GM19395 (cell line): ENCODE results near the gene TBXT.
A peak's percentile ranks its signal among the peaks of the same experiment; 100 is the strongest.
"Not testable (repeated sequence)": the region's sequence is repeated elsewhere in the genome, so short reads cannot be mapped to it uniquely, and the experiment has no call there.

Experiments
- ATAC-seq: cut with Tn5 transposase; IDR thresholded peaks from one replicate; pipeline ENCODE4 v1.9.1; 2021; ENCODE audit warnings: mild to moderate bottlenecking, moderate library complexity; ENCODE audit not compliant: unreplicated experiment

The TBXT gene

DNA sequence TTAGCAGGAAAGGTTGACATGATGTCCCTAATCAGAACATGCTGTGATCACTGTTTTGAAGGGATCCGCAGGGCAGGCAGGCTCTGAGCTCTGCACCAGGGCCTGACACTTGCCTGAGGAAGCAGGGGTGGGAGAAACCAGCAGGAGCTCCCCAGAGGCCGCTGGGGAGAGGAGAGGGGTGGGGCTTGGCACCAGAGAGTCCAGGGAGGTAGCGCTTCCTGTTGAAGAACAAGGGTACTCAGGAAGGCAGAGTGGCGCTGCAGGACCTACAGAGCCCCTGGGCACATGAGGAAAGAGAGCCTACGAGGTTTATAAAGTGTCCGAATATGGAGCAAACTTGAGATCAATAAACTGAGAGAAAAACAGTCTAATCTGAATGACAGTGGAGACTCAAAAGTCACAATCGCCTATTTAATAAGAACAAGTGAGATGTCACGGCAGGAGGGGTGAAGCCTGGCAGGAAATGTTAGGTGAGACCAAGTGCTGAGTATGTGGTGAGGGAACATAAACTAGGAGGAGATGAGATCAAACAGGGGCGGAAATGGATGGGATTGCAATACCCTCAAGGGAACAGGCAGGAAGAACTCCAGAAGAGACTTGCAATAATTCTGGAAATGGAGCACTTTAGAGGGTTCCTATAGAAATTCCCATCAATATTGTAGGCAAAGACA lies 5.8 kb upstream of the TBXT start:
- ATAC-seq: no peak

DNA sequence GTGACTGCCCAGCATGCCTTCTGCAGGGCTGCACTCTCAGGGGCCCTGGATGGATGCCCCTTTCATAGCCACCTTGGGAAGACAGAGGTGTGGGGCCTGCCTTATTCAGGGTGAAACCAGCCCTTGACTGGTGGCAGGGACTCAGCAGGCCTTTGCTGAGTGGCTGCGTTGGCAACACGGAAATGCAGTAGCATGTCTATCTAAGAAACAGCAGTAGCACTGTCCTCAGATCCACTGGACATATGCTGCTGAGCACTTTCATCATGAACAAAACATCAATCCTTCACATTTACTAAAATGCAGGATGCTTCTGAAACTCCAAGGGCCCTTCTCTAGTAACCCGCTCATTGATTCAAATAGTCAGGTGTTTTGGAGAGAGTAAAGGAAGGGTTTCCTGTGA lies 4.9 kb upstream of the TBXT start:
- no peak for ATAC-seq

DNA sequence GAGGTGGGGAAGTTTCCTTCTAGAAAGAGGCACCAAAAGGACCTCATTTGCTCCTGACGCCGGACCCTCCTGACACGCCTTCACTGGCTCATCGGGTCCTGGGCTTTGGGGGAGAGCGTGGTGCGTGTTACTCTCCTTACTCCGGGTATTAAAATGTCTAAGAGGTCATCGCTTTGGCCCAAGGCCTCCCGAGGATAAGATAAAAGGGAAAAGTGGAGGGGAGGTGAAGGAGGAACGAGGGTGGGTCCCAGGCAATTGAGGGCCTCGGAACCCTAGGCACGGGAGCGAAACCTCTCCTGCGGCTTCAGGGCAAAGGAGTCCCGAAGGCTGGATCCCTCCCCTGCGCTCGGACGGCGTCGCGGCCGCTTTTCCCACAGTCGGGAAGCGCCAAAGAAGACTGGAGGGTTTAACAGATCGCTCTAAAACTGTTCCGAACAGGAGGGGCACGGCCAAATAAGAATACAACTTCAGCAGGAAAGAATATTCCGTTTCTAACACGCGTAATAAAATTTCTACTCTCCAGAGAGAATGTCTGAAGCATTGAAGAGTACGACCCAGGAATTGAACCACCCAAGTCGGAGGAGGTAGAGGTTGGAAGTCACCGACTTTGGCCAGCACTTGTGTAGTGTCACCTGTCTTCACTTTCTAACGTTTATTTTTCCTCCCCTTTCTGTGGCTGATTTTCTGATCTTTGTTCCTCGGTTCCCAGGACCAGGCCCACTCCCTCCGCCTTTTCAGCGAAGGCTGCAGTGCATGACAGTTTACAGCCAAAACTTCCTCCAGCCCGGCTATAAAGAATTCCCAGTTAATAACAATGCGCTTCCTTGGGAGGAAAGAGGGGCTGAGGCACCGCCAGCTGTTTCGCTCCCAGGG lies 2.1 kb upstream of the TBXT start:
- no peak for ATAC-seq

DNA sequence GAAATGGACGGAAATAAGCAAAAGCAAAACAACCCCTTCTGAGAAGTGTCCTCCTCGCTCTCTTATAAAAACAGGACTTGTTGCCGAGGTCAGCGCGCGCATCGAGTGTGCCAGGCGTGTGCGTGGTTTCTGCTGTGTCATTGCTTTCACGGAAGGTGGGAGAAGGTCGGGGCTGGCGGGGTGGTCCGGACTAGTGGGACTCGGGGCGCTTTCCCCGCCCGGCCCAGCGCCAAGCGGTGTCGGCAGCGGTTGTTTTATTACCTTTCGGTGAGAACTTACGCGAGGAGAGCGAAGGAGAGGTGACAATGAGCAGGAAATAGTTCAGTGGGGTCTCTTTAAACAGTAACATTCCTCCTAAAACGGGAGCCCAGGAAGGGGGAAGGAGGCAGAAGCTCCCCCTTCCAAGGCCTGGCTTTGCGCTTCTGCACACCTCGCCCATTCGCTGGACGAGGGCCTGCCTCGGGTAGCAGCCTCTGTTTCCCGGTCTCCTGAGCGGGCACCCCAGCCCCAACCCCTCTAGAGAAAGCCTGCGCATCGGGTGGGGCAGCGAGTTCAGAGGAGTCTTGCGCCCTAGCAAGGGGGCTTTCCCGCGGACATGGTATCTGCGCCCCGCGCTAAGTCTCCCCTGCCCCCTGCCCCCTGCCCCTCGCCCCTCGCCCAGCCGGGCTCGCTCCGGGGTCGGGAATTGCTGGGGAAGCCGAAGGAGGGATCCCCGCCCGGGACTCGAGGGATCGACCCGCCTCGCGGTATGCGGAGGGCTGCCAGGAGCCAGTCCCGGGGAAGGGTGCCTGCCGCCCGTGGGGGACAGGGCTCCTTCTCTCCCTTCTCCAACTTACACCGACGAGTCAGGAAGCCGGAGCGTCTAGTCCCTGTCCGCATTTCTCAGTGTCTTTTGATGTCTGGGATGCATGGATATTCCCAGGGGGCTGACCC lies 1.2 kb upstream of the TBXT start:
- ATAC-seq: no peak

DNA sequence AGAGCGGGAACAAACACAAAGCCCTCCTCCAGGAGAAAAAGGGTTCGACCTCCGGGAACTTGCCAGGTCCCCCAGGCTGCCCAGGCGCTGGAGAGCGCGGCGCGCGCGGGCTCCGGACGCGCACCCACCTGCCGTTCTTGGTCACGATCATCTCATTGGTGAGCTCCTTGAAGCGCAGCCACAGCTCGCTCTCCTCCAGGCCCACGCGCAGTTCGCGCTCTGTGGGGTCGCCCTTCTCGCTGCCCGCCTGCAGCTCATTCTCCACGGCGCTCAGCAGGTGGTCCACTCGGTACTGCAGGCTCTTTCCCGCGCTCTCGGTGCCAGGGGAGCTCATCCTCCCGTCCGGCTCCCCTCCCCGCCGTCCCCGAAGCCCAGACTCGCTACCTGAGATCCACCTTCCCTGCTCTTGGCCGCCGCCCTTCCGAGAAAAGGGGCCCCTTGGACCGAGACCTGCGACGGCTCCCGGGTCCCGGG lies 356 bp downstream of the TBXT start:
- no peak for ATAC-seq

DNA sequence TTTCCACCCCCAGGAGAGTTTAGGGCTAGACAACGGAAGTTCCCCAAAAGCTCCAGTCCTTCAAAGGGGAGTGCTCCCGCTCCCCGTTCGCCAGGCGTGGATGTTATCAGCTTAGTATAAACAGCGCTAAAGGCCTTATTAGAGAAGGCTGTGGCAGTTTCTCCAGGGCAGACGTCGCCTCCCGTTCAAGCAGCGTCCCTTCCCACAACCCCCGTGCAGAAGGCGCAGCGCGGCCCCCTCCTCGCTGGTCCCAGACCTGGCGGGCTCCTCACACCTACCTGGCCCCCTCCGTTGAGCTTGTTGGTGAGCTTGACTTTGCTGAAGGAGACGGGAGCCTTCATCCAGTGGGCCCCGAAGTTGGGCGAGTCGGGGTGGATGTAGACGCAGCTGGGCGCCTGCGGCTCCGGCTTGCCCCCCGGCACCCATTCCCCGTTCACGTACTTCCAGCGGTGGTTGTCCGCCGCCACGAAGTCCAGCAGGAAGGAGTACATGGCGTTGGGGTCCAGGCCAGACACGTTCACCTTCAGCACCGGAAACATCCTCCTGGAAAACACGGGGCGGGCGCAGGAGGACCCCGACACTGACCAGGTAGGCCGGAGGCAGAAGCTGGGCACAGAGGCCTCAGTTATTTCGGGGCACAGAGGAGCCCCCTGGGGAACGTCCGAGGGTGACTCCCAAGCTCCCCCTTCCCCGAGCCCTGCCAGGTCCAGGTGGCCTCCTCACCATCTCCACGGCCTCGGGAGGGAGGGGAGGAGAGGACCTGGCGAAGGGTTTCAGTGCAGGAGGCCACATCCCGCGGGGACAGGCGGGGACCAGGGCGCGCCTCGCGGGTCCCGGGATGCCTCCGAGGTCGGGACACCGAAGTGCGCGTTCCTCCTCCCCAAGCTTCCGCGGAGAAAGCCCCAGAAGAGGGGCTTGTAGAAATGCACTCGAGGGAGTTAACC lies 1.1 kb downstream of the TBXT start:
- no peak for ATAC-seq

DNA sequence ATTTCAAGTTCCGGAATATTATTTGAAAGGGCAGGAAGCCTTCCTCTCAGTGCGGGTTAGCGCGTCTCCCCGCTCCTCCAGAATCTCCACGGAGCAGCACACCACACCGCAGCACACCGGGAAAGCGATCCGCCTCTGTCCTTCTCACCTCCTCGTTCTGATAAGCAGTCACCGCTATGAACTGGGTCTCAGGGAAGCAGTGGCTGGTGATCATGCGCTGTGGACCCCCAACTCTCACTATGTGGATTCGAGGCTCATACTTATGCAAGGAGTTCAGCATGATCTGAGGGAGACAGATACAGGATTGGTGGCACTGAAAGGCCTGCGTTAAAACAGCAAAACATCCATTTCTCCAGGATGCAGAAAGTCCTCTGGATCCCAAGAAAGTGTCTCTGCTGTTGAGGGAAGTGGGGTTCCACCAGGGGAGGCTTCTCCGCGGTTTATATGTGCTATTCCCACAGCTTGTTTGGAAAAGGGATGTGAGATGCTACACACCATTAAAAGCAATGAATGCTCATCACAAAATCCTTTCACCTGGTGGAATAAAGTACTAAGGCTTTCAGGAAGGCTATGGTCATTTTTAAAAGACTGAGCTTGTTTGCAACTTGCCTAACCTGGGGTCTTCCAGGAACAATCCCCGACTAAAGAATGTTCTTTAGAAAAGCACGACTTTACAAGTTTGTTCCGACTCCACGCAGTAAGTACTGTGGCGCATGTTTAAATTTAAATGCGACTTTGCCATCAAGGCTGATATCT lies 1.9 kb downstream of the TBXT start:
- no peak for ATAC-seq

DNA sequence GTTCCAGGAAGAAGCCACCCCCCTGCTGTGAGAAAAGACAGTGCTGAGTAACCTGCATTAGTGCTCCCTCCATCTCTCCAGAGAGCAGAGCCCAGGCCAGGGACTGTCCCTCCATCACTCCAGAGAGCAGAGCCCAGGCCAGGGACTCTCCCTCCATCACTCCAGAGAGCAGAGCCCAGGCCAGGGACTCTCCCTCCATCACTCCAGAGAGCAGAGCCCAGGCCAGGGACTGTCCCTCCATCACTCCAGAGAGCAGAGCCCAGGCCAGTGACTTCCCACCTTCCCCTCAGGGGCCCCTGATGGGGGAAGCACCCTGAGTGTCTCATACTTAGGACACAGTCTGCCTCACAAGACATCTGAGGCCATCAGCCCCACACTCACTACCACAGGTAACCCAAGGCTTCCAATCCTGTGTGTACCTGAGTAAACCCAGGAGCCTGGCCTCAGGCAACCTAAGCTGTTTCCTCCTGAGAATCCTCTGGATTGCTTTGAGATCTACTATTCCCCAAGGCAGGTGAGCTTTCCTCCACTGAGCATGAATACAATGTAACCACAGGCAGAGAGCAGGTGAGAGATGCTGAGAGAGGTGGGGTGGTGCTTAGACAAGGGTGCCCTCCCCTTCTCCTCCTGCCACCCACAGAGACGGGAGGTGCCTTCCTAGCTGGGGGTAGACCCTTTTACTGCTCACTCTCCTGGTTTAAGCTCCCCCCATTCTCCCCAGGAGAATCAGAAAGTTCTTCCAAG lies 4.9 kb downstream of the TBXT start:
- peak; percentile 86 for ATAC-seq

DNA sequence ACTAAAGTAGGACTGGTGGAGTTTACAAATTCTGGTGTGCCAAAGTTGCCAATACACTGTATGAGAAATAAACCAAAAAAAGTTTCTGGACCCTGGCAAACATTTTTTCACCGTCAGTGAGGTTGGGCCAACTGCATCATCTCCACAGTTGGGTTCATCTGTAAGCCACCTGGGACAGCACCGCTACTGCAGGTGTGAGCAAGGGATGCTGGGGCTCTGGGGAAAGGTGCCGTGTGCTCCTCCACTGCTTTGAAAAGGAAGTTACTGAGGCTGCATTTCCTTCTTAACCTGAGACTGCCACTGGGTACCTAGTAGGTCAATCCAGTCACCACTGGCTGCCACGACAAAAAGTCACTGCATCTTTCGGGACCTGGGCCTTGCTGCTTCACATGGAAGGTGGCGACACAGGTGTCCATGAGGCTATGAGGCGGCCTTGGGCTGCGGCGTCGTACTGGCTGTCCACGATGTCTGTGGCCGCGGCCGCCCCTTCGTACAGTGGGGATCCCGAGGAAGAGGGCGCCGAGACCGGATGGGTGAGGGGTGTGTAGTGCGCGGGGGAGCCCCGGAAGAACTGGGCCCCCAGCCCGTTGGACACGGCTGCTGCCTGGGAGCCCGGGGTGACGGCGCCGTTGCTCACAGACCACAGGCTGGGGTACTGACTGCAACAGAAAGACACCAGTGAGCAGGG lies 9.6 kb downstream of the TBXT start:
- no peak for ATAC-seq

DNA sequence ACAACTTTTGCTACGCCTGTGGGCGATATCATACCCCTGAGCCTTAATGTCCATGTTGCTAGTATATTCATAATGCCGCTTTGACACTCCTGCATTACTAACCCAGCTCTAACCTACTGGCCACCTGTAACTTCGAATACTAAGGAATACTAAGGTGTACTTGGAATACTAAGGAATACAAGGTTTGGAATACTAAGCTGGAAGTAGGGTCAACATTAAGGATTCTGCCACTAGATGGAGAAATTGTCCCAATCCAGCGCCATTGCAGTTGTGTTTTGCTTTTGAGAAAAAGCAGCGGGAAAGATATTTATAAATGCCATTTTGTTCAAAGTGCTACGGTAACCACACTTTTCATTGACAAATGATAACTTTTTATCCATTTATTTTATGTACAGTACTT lies 10.7 kb downstream of the TBXT start:
- ATAC-seq: no peak

DNA sequence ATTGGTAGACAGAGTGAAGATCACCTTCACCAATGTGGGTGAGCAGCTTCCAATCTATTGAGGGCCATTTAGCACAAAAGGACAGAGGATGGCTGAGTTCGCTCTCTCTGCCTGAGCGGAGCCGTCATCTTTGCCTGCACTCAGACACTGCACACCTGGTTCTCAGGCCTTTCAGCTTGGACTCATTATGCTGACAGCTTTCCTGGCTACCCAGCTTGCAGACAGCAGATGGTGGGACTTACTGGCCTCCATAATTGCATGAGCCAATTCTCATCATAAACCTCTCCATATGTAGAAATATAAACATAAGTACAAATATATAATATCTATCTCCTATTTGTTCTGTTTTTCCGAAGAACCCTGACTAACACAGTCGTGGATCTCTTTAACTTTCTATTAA lies 13.7 kb downstream of the TBXT start:
- no peak for ATAC-seq

DNA sequence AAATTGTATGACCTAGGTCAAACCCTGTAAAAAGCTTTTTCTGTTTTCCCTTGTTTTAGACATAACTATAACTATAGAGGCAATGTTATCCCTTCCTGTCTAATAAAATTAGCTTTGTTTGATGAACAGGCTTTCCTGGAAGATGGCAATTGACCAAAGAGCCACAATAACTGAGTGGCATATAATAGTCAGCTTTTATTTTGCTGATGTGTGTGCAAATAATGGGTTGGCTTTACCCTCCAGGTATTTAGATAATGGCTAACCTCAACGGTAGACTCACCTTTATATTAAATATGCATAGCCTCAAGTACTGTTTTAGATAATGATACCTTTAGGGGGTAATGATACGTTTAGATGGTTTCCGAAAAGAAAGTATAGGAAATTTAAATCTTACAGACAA lies 15.0 kb downstream of the TBXT start:
- ATAC-seq: no peak

DNA sequence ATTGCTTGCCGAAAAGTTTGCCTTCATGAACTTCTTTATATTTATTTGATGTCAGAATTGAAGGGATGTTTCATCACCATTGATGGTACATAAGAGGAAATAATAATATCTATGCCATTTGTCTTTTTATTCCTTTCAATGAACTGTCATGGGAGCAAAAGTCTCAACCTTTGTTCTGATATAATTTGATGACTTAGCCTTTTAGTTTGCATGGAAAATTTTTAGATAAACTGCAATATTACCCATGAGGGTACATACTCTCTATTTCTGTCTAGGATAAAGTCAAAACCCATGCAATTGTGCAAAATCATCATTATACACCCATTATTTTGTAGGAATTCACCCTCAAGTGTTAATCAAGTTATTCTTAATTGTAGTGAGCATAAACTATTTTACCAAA lies 15.9 kb downstream of the TBXT start:
- ATAC-seq: no peak

DNA sequence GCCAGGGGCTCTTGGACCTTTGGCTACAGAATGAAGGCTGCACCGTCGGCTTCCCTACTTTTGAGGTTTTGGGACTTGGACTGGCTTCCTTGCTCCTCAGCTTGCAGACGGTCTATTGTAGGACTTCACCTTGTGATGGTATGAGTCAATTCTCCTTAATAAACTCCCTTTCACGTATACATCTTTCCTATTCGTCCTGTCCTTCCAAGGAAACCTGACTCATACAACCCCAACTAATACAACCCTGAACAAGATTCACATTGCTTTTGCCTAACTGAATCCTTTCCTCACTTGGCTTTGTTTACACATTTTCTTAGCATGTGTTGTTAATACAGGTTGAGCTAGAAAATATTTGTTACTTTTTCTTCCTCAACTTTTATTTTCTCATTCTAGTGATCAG lies 21.9 kb downstream of the TBXT start:
- ATAC-seq: no peak

DNA sequence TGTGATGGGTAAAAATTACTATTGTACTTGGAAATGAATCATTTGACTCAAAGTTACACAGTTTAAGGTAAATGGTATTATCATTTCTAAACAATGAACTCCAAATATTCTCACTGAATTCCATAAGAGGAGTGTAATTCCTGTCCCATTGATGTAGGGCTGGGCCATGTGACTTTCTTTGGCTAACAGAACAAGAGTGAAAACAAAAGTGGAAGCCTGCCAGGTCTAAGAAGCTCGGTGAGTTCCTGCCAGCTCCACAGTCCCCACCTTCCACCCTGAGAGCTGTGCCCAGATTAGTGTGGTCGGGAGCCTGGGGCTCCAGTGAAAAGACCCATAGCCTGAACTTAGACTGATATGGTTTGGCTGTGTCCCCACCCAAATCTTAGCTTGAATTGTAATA lies 24.6 kb downstream of the TBXT start:
- ATAC-seq: no peak

DNA sequence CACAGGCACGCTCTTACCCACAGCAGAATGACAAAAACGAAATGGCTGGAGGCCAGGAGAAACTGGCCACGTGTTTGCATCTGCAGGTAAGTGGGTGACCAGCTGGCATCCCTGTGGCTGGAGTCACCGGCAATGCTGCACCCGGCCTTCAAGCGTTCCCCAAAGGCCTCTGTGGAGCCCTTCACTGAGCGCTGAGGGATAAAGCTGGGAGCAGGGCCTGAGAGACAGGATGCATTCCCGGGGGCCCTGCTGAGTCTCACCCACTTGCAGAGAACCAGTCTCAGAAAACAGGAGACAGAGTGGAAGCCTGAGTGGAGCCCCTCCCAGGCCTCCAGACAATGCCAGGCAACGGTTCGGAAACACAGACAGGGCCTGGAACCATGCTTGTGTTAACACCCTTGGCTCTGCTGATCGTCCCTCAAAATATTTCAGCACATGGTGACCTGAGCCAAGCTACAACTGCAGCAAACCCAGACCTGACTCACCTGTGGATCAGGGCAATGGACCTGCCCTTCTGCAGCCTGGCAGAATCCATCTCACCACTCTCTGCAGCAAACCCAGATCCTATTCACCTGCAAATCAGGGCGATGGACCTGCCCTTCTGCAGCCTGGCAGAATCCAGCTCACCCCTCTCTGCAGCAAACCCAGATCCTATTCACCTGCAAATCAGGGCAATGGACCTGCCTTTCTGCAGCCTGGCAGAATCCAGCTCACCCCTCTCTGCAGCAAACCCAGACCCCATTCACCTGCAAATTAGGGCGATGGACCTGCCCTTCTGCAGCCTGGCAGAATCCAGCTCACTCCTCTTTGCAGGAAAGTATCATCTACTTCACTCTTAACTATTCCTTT lies 39.8 kb downstream of the TBXT start:
- ATAC-seq: no peak

DNA sequence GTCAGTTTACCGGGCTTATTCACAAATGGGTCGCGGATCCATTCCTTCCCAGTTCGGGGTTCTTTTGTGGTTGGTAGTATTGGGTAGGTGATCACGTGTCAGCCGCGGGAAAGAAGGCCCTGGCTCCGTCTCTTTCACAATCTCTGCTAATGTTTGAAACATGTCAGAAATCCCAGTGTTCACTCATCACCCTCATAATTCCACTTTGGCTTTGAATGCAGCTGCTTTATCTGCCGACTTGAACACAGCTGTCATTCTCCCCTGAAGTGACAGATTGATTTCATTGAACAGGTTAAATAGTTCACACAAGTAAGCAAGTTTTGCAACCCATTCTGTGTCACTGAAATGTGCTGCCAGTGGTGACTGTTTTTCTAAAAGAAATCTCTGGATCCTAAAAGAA lies 44.5 kb downstream of the TBXT start:
- not testable (repeated sequence) for ATAC-seq
